Stomach (tissue), 9 donors: ENCODE data around the gene AKT1. TPM values are rescaled to one million over a fixed set of nuclear protein-coding genes. Genes with fewer than 3 reads are reported as not detected.

Source experiments
- DNase-seq, 2 donors: peaks; one replicate each; pipeline versions ENCODE4 v3.0.0 to v3.0.0-alpha.2; 2013 to 2019
- H3K27ac ChIP-seq, 5 donors: fragments of 200-600 bp in 4 of 5; sonication (generic) in 4 of 5; one replicate each; pipeline ENCODE4 v1.5.1; 2013 to 2019; ENCODE audit warnings: mild to moderate bottlenecking in 1 of 5, moderate library complexity in 1 of 5
- H3K27me3 ChIP-seq, 3 donors: fragments of 200-600 bp; sonication (generic); one replicate each; pipeline ENCODE4 v1.5.1; 2017 to 2019; ENCODE audit warnings: mixed run types in 1 of 3
- H3K36me3 ChIP-seq, 4 donors: fragments of 200-600 bp; sonication (generic); 1 replicate in 3 of 4; 2 replicates in 1 of 4; pipeline ENCODE4 v1.5.1; 2016 to 2019
- H3K4me1 ChIP-seq, 4 donors: fragments of 200-600 bp; sonication (generic); one replicate each; pipeline ENCODE4 v1.5.1; 2016 to 2019
- H3K4me3 ChIP-seq, 4 donors: fragments of 200-600 bp; sonication (generic) in 3 of 4; one replicate each; pipeline ENCODE4 v1.5.1; 2016 to 2019; ENCODE audit warnings: mild to moderate bottlenecking in 1 of 4
- H3K9me3 ChIP-seq, 4 donors: fragments of 200-600 bp; sonication (generic); one replicate each; pipeline ENCODE4 v1.5.1; 2016 to 2019
- EP300 ChIP-seq: sonication (generic); formaldehyde crosslinking; IDR thresholded peaks from one replicate; pipeline ENCODE4 v1.6.1; 2017; ENCODE audit warnings: antibody characterized with exemption
- POLR2A ChIP-seq, 4 donors: fragments of 450-650 bp; IDR thresholded peaks; one replicate each; pipeline ENCODE4 v1.6.1; 2016; ENCODE audit warnings: antibody characterized with exemption in 4 of 4, control low read depth in 2 of 4, mild to moderate bottlenecking in 1 of 4, moderate library complexity in 1 of 4
- POLR2AphosphoS5 ChIP-seq, 3 donors: sonication (generic); formaldehyde crosslinking; IDR thresholded peaks; one replicate each; pipeline ENCODE4 v1.6.1; 2016; ENCODE audit warnings: antibody characterized with exemption in 3 of 3
- WGBS, 5 donors: extraction: QIAGEN DNeasy Blood & Tissue Kit in 3 of 5; methylation state at CpG; one replicate each; pipeline versions ENCODE4 v1.1.5 to v1.1.7; 2013 to 2018; 5-methylcytosine and 5-hydroxymethylcytosine counted together
- intact Hi-C: fragments of 100-400 bp; cut with DNase I; formaldehyde crosslinking; loops from one replicate; pipeline ENCODE4 v1.15.1; 2023; ENCODE audit warnings: low total_unique reads
- polyA plus RNA-seq, 3 donors: library from polyadenylated mRNA; stranded (reverse); fragments of 200-250 nt; gene quantifications; one replicate each; pipeline ENCODE4 v1.2.3, GENCODE V29; 2013
- total RNA-seq, 5 donors: library from RNA; depleted of rRNA; stranded (reverse); fragments of >200 nt; gene quantifications; one replicate each; pipeline versions ENCODE4 v1.1.0 to v1.2.3, GENCODE V29; 2014 to 2016
- TF ChIP-seq, protein P1 (sequence below), 7 experiments: fragments of 450-650 bp in 4 of 7; fragments of 200-600 bp in 3 of 7; sonication (generic) in 3 of 7; IDR thresholded peaks; one replicate each; pipeline ENCODE4 v1.5.1; 2016 to 2019; ENCODE audit warnings: antibody characterized with exemption in 7 of 7, control low read depth in 2 of 7, mild to moderate bottlenecking in 1 of 7
- donor health status: healthy with polysubstance abuse.
- donor health status: Bipolar disorder and iron deficiency.
- donor health status: healthy.

Gene AKT1
- total and polyA plus RNA-seq, 8 donors = 85.2 to 292 (median 113) TPM

DNA sequence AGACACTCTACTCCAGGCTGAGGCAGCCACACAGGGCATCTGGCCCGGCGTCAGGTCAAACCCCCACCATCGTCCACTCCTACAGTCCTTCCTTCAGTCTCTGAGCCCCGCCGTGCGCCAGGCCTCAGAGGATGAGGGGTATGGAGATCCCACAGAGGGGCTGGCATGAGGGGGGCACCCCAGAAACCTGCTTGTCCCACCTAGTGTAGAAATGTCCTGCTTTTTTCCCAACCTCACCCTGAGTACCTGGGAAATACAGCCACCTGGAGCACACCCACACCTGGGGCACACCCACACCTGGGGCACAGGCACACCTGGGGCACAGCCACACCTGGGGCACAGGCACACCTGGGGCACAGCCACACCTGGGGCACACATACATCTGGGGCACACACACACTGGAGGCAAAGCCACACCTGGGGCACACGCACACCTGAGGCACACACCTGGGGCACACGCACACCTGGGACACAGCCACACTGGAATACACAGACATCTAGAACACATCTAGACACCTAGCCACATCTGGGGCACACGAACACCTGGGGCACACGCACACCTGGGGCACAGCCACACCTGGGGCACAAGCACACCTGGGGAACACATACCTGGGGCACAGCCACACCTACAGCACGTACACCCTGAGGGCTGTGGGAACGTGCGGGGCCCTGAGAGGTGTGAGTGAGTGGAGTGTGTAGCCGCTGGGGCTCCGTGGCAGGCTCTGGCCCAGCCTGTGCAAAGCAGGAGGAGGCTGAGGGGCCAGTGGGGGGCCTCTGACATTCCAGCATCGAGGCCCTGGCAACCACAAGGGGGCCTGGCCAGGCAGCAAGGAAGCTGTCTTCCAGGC is 18.4 kb downstream of the AKT1 start:
- Histone ChIP-seq H3K4me1 (peaks cover 12 to 62% (median 53%) of the 10 kb centered on the region in 4 donors), H3K4me3 (no peak overlapping the region), H3K27ac (peak overlapping the region in 2 of 5 donors; percentile 23 to 50), H3K36me3 (peaks cover 28 to 96% (median 78%) of the 10 kb centered on the region in 4 donors), H3K9me3 (no peaks in the 10 kb centered on the region), H3K27me3 (no peaks in the 10 kb centered on the region)
- intact Hi-C loops = loop anchor here (10.0 kb wide), 1 partner anchor 48 kb away; no protein-coding TSS in a partner anchor
- peak in 1 of 2 donors; percentile 45 for DNase-seq
- TF ChIP-seq POLR2A (IDR thresholded peaks at IDR 0.05) (no peak), POLR2AphosphoS5 (IDR thresholded peaks at IDR 0.05) (no peak)
- TF ChIP-seq, protein P1, sequence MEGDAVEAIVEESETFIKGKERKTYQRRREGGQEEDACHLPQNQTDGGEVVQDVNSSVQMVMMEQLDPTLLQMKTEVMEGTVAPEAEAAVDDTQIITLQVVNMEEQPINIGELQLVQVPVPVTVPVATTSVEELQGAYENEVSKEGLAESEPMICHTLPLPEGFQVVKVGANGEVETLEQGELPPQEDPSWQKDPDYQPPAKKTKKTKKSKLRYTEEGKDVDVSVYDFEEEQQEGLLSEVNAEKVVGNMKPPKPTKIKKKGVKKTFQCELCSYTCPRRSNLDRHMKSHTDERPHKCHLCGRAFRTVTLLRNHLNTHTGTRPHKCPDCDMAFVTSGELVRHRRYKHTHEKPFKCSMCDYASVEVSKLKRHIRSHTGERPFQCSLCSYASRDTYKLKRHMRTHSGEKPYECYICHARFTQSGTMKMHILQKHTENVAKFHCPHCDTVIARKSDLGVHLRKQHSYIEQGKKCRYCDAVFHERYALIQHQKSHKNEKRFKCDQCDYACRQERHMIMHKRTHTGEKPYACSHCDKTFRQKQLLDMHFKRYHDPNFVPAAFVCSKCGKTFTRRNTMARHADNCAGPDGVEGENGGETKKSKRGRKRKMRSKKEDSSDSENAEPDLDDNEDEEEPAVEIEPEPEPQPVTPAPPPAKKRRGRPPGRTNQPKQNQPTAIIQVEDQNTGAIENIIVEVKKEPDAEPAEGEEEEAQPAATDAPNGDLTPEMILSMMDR (IDR thresholded peaks at IDR 0.05) = no peak
- 76 to 95% (median 83%) methylated on average over 7 to 16 of the region's 16 CpGs for WGBS, 5 donors

DNA sequence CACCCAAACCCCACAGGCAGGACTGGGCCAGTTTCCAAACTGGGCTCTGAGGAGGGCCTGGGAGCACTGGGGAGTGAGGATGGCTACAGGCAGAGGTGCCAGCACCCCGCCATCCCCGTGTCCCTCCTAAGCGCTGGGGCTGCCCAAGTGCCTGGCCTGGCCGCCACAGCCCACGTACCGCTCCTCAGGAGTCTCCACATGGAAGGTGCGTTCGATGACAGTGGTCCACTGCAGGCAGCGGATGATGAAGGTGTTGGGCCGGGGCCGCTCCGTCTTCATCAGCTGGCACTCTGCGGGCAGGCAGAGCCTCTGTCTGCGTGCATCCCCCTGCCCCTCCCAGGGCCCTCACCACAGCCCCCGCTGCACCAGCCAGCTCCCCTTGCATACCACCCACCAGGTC is 19.1 kb downstream of the AKT1 start:
- no peak overlapping the region for H3K4me3 ChIP-seq
- no peak overlapping the region for H3K27ac ChIP-seq
- H3K36me3 ChIP-seq = peaks cover 34 to 96% (median 78%) of the 10 kb centered on the region in 4 donors
- peaks cover 14 to 66% (median 57%) of the 10 kb centered on the region in 4 donors for H3K4me1 ChIP-seq
- no peak for DNase-seq
- H3K27me3 ChIP-seq = no peaks in the 10 kb centered on the region
- TF ChIP-seq POLR2AphosphoS5 (IDR thresholded peaks at IDR 0.05) = no peak
- TF ChIP-seq, protein P1 (IDR thresholded peaks at IDR 0.05) = no peak
- TF ChIP-seq POLR2A (IDR thresholded peaks at IDR 0.05) = no peak
- no peak for TF ChIP-seq EP300
- intact Hi-C loops = loop anchor here (10.0 kb wide), 1 partner anchor 48 kb away; no protein-coding TSS in a partner anchor
- H3K9me3 ChIP-seq = no peaks in the 10 kb centered on the region
- 97 to 100% (median 99%) methylated on average over 14 to 15 of the region's 15 CpGs for WGBS, 5 donors

DNA sequence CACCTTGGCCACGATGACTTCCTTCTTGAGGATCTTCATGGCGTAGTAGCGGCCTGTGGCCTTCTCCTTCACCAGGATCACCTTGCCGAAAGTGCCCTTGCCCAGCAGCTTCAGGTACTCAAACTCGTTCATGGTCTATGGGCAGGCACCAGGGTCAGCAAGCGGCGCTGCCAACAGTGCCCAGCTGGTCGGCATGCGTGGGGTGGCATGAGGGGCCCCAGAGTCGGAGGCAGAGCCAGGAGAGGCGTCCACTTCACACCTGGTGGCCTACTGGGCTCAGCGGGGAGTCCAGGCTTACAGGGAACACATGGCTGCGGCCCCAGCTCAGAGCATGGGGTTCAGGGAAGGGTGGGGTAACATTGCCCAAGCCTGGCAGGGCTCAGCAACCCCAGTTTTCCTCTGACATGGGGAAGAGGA is 20.5 kb downstream of the AKT1 start:
- WGBS, 5 donors = 56 to 86% (median 67%) methylated on average over 12 to 13 of the region's 13 CpGs
- peak overlapping the region; percentile 48 to 62 (median 55) for H3K27ac ChIP-seq
- H3K36me3 ChIP-seq = peaks cover 39 to 96% (median 79%) of the 10 kb centered on the region in 4 donors
- no peak for DNase-seq
- H3K27me3 ChIP-seq = no peaks in the 10 kb centered on the region
- peaks cover 0 to 4% (median 0%) of the 10 kb centered on the region in 4 donors for H3K9me3 ChIP-seq
- intact Hi-C loops = loop anchor here (10.0 kb wide), 1 partner anchor 50 kb away; no protein-coding TSS in a partner anchor
- H3K4me3 ChIP-seq = no peak overlapping the region
- H3K4me1 ChIP-seq = peaks cover 14 to 63% (median 57%) of the 10 kb centered on the region in 4 donors
- TF ChIP-seq, protein P1 (IDR thresholded peaks at IDR 0.05) = no peak

DNA sequence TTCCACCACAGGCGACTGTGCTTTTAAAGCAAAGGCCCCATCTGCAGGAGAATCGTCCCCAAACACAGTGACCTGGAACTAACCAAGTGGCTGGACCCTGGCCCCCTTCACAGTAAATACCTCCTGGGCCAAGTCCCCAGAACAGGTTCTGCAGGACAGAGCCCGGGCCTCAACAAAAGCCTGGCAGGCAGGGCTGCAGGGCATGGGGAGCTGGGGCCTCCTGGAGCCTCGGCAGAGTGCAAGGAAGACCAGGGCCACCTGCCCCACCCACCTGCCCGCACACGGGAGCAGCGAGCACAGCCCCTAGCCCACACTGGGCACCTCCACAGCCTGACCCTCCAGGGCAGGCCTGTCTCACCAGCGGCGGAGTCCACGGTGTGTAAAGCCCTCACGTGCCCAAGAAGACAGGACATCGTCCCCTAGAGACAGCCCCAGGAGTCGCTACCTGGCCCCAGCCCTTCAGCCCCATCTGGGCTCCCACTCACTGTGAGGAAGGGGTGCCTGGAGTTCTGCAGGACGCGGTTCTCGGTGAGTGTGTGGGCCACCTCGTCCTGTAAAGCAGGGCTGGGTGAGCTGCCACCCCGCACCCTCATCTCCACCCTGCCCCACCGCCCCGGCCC is 21.0 kb downstream of the AKT1 start:
- Histone ChIP-seq H3K36me3 (peaks cover 37 to 96% (median 79%) of the 10 kb centered on the region in 4 donors), H3K4me3 (no peak overlapping the region), H3K4me1 (peaks cover 14 to 63% (median 57%) of the 10 kb centered on the region in 4 donors), H3K9me3 (peaks cover 0 to 4% (median 0%) of the 10 kb centered on the region in 4 donors), H3K27me3 (no peaks in the 10 kb centered on the region), H3K27ac (peak overlapping the region; percentile 49 to 62 (median 55))
- peak; percentile 80 to 88 for DNase-seq
- intact Hi-C loops = loop anchor here (10.0 kb wide), 1 partner anchor 50 kb away; no protein-coding TSS in a partner anchor
- TF ChIP-seq, protein P1 (IDR thresholded peaks at IDR 0.05) = no peak
- TF ChIP-seq POLR2A (IDR thresholded peaks at IDR 0.05) = no peak
- TF ChIP-seq POLR2AphosphoS5 (IDR thresholded peaks at IDR 0.05) = peak in 2 of 3 donors; percentile 14 to 51
- TF ChIP-seq EP300 = no peak
- WGBS, 5 donors = 50 to 67% (median 53%) methylated on average over 12 to 20 of the region's 20 CpGs
